Fibroblast of villous mesenchyme (primary cell): Measurements from ENCODE around the gene PCDHGA12. TPM values are rescaled to one million over a fixed set of nuclear protein-coding genes. Genes with fewer than 3 reads are reported as not detected.
"Not testable (repeated sequence)": the region's sequence is repeated elsewhere in the genome, so short reads cannot be mapped to it uniquely, and the experiment has no call there.

ENCODE experiments used
- DNase-seq: peaks from one replicate; pipeline ENCODE4 v3.0.0-alpha.2; 2010; ENCODE audit warnings: low read depth
- H3K4me3 ChIP-seq: 2 replicates; pipeline ENCODE4 v1.5.1; 2011; ENCODE audit warnings: low read depth, mild to moderate bottlenecking, low read length
- CTCF ChIP-seq: IDR thresholded peaks from 2 replicates; pipeline ENCODE4 v1.5.1; 2012; ENCODE audit warnings: low read depth, mild to moderate bottlenecking, low read length; ENCODE audit not compliant: insufficient read depth
- total RNA-seq: library from RNA; depleted of rRNA; stranded (reverse); fragments of >200 nt; gene quantifications from 2 replicates; pipeline ENCODE4 v1.2.3, GENCODE V29; 2012

The PCDHGA12 gene
- total RNA-seq, 1 donor: 15.5 TPM

GRCh38 chr5:141420855-141421488 lies 9.3 kb upstream of the PCDHGA12 start, which contains the start of gene PCDHGA11:
PCDHGA11 (plus strand) TSS chr5:141421051; CDS start chr5:141421228, 177 bp downstream.
- DNase-seq: peak; percentile 71
- peak; percentile 70 for TF ChIP-seq CTCF
- H3K4me3 ChIP-seq: peak within 1 kb of the TSS; percentile 68

GRCh38 chr5:141421489-141421855 lies 8.8 kb upstream of the PCDHGA12 start:
- H3K4me3 ChIP-seq: peak overlapping the region; percentile 68
- DNase-seq: peak; percentile 8
- no peak for TF ChIP-seq CTCF

- no peak for DNase-seq
- no peak for TF ChIP-seq CTCF
- no peak overlapping the region for H3K4me3 ChIP-seq
These were observed 7.5 kb upstream of the PCDHGA12 start for GRCh38 chr5:141422742-141423291.

- no peak overlapping the region for H3K4me3 ChIP-seq
- TF ChIP-seq CTCF: no peak
- no peak for DNase-seq
These were observed 2.4 kb upstream of the PCDHGA12 start for GRCh38 chr5:141427783-141428426.

GRCh38 chr5:141431286-141431685 lies 979 bp downstream of the PCDHGA12 start:
- DNase-seq: no peak
- peak overlapping the region; percentile 56 for H3K4me3 ChIP-seq
- TF ChIP-seq CTCF: no peak

- H3K4me3 ChIP-seq, DNase-seq: not testable (repeated sequence)
These were observed 2.0 kb downstream of the PCDHGA12 start for GRCh38 chr5:141432308-141432707.

- DNase-seq, H3K4me3 ChIP-seq: not testable (repeated sequence)
These were observed 2.4 kb downstream of the PCDHGA12 start for GRCh38 chr5:141432726-141433125.
